Effector CD8-positive, alpha-beta T cell (primary cell): ENCODE results near the gene MYO9A.
"Not testable (repeated sequence)": the region's sequence is repeated elsewhere in the genome, so short reads cannot be mapped to it uniquely, and the experiment has no call there.

Experiments
- DNase-seq: peaks from one replicate; lab custom pipeline; 2025; lab: John Stamatoyannopoulos, UW

Gene MYO9A

DNA sequence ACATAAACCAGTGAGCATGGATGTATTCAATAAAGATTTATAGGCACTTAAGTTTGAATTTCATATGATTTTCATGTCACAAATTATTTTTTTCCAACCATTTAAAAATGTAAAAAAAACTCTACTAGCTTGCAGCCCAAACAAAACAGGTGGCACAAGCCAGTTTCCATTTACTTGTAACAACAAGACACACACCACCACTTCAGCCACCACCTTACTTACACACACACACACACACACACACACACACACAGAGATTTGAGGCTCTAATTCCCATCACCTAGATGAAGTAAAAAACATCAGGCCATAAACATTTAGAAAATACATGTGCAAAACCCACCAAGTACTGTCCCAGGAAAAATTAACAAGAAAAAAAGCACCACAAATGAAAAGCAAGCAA lies 25.3 kb downstream of the MYO9A start:
- DNase-seq: no peak

GRCh38 chr15:72092006-72092405 lies 25.9 kb downstream of the MYO9A start:
- no peak for DNase-seq

- DNase-seq: no peak
Measured at GRCh38 chr15:72086920-72087648, 30.9 kb downstream of the MYO9A start.

DNA sequence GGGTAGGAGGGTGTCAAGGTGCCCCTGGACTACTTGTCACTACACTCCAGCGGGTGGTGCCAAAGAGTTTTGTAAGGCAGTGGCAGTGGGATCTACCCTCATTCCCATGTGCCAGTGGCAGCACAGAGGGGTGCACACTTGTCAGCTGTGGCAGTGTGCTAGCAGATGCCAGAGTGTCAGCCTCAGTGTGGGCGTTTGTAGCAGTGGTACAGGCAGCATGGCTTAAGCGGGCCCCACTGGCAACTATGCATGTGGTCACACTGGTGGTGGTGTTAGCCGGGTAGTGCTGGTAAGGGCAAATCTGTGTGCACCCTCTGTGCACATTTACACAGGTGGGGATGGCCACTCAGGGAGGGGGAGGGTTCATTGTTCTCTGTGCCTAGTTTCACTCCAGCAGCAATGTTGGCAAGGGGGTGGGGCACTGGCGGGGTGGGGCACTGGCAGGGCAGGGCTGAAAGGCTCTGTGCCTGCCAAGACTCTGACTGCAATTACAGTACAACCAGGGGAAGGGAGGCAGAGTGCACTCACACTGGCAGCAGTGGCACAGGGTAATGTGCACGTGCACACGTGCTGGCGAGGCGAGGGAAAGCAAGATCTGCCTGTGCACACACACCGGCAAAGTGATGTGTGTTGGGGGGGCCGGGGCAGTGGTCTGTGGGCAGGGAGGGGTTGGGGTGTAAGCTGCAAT lies 31.8 kb downstream of the MYO9A start:
- DNase-seq: no peak

DNA sequence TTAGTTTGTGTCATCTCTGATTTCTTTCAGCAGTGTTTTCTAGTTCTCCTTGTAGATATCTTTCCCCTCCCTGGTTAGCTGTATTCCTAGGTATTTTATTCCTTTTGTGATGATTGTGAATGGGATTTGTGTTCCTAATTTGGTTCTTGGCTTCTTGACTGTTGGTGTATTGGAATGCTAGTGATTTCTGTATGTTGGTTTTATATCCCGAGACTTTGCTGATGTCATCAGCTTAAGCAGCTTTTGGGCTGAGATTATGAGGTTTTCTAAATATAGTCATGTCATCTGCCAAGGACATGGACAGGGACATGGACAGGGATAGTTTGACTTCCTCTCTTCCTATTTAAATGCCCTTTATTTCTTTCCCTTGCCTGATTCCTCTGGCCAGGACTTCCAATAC lies 35.8 kb downstream of the MYO9A start:
- DNase-seq: no peak

DNA sequence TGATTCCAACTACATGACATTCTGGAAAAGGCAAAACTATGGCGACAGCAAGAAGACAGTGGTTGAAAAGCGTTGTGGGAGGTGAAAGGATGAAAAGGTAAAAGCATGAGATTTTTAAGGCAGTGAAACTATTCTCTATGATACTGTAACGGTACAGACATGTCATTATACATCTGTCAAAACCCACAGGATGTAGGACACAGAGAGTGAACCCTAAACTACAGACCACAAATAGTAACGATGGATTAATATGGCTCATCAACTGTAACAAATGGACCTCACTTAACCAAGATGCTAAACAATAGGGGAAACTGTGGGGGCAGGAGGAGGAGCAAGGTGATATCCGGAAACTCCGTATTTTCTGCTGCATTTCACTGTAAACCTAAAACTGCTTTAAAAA lies 39.1 kb downstream of the MYO9A start:
- no peak for DNase-seq

GRCh38 chr15:72077950-72078349 lies 40.0 kb downstream of the MYO9A start:
- no peak for DNase-seq

- no peak for DNase-seq
Measured at GRCh38 chr15:72074335-72075060, 43.5 kb downstream of the MYO9A start.

DNA sequence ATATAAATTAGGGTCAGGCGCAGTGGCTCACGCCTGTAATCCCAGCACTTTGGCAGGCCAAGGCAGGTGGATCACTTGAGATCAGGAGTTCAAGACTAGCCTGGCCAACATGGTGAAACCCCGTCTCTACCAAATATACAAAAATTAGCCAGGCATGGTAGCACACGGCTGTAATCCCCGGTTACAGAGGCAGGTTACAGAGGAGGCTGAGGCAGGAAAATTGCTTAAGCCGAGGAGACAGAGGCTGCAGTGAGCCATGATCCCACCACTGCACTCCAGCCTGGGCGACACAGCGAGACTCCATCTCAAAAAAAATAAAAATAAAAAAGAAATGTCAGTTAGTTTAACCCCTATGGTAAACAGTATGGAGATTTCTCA lies 46.5 kb downstream of the MYO9A start:
- DNase-seq: not testable (repeated sequence)

- DNase-seq: no peak
Measured at GRCh38 chr15:72070817-72071447, 47.0 kb downstream of the MYO9A start.

- no peak for DNase-seq
Measured at GRCh38 chr15:72068856-72069255, 49.1 kb downstream of the MYO9A start.

DNA sequence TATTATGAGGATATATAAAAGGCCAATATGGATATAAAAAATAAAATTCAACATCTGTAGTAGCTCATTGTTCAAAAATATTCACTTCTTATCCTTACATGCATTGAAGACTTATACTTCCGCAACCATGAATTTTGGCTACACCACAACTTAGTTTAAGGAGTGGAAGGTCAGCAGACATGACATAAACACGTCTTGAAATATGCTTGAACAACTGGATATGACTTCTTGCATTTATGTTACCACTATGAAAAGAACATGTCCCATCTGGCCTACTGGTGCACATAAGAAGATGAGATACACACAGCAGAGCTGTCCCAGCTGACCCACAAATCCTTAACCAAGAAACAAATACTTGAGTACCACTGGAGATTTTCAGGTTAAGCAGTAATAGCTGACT lies 52.1 kb downstream of the MYO9A start:
- no peak for DNase-seq

DNA sequence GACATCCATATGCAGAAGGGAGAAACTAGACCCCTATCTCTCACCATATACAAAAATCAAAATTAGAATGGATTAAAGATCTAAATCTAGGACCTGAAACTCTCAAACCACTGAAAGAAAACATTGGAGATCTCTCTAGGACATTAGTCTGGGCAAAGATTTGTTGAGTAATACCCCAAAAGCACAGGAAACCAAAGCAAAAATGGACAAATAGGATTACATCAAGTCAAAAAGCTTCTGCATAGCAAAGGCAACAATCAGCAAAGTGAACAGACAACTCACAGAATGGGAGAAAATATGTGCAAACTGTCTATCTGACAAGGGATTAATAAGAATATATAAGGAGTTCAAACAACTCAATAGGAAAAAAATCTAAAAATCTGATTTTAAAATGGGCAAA lies 54.8 kb downstream of the MYO9A start:
- no peak for DNase-seq

DNA sequence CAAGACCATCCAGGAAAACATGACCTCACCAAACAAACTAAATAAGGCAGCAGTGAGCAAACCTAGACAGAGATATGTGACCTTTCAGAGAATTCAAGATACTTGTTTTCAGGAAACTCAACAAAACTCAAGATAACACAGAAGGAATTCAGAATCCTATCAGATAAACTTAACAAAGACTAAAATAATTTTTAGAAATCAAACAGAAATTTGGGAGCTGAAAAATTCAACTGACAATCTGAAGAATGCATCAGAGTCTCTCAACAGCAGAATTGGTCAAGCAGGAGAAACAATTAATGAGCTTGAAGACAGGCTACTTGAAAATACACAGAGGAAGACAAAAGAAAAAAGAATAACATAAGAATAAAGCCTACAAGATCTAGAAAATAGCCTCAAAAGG lies 55.6 kb downstream of the MYO9A start:
- DNase-seq: no peak

DNA sequence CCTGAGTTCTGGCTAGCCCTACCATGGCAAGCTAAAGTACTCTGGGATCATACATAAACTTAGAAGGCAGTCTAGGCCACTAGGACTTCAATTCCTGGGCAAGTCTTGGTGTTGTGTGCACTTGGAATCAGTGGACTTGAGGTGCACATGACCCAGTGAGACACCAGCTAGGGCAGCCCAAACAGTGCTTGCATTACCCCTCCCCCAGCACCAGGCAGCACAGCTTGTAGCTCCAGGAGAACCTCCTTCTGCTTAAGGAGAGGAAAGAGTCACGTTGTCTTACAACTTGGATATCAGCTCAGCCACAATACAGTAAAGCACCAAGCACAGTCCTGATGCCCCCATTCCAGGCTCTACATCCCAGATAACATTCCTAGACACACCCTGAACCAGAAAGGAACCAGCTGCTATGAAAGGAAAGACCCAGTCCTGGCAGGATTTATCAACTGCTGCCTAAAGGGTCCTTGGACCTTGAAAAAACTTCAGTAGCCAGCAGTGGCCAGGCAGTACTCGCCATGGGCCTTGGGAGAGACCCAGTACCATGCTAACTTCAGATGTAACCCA lies 57.2 kb downstream of the MYO9A start:
- no peak for DNase-seq

GRCh38 chr15:72058585-72058984 lies 59.4 kb downstream of the MYO9A start:
- DNase-seq: no peak

- DNase-seq: no peak
Measured at GRCh38 chr15:72057548-72058091, 60.3 kb downstream of the MYO9A start.

- DNase-seq: not testable (repeated sequence)
Measured at GRCh38 chr15:72056217-72056616, 61.7 kb downstream of the MYO9A start.

GRCh38 chr15:72053297-72053696 lies 64.7 kb downstream of the MYO9A start:
- not testable (repeated sequence) for DNase-seq

DNA sequence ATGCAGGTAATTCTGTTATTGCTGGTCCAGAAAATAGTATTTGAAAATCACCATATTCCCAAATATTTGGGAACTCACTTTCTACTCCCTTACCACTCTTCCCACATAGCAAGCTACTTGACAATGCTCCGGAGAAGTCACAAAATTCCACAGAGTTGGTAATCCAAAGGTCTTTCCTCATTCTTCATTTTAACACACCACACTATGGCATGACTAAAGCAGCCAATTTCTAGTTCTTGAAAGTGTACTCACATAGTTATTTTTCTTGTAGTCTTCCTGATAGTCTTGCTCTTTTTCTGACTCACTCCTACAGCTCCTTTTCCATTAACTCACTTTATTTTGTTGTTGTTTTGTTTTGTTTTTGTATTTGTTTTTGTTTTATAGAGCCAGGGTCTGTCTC lies 67.2 kb downstream of the MYO9A start:
- no peak for DNase-seq

DNA sequence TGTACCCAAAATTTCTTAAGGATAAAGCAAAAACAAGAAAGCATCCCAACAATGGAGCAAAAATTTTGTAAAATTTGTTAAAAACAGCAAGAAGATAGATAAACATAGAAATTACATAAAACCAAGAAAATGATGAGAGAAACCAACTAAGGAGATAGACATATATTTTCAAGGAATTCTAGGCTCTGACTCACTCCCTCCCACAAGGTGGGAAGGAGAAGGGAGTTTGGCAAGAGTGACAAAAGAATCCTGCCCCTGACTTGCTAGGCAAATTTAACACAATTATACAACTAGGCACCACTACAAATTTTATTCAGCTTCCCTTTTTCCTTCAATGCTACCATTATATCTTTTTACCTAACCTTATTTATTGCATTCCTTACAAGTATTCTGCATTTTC lies 70.9 kb downstream of the MYO9A start:
- DNase-seq: no peak

DNA sequence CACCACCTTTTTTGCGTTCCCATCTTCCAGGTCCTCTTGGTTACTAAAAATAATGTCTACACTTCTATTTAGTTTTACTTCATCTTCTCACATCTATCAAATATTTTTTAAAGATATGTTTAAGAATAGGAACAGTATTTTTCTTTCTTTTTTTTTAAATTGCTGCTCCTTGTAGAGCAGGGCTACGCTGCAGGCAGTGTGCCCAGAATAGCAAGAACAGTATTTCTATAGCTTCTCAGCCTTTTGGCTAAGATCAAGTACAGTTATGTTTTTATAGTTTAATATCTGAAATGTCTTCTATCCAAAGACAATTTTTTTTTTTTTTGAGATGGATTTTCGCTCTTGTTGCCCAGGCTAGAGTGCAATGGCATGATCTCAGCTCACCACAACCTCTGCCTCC lies 73.0 kb downstream of the MYO9A start:
- DNase-seq: no peak
